Neural cell (in vitro differentiated cells): ENCODE data around the gene COG4. TPM values are rescaled to one million over a fixed set of nuclear protein-coding genes. Genes with fewer than 3 reads are reported as not detected.

Experiments
- H2AFZ ChIP-seq: fragments of 200-600, 300-800 bp; sonication (generic), shearing (Covaris generic); 2 replicates; pipeline ENCODE4 v1.6.0; 2014; ENCODE audit warnings: low read depth, mild to moderate bottlenecking, antibody characterized with exemption, low read length, moderate library complexity
- H3F3A ChIP-seq: fragments of 200-600 bp; shearing (Covaris generic); 2 replicates; pipeline ENCODE4 v1.6.1; 2016; ENCODE audit warnings: mild to moderate bottlenecking, moderate library complexity, mixed read lengths, antibody characterized with exemption, low read length; ENCODE audit not compliant: insufficient read depth, poor library complexity, severe bottlenecking
- H3K27ac ChIP-seq: fragments of 200-600, 300-800 bp; sonication (generic), shearing (Covaris generic); 2 replicates; pipeline ENCODE4 v1.5.1; 2014; ENCODE audit warnings: mild to moderate bottlenecking, low read length, moderate library complexity
- H3K27me3 ChIP-seq: fragments of 300-800, 200-600 bp; sonication (generic), shearing (Covaris generic); 2 replicates; pipeline ENCODE4 v1.6.0; 2014; ENCODE audit warnings: mild to moderate bottlenecking, low read depth, low read length, moderate library complexity; ENCODE audit not compliant: insufficient read depth
- H3K36me3 ChIP-seq: fragments of 300-800, 200-600 bp; sonication (generic), shearing (Covaris generic); 2 replicates; pipeline ENCODE4 v1.5.1; 2014; ENCODE audit warnings: mild to moderate bottlenecking, antibody characterized with exemption, low read length, moderate library complexity; ENCODE audit not compliant: insufficient read depth
- H3K4me2 ChIP-seq: fragments of 300-800, 200-600 bp; sonication (generic), shearing (Covaris generic); 2 replicates; pipeline ENCODE4 v1.6.0; 2014; ENCODE audit warnings: mild to moderate bottlenecking, low read length
- H3K4me3 ChIP-seq: fragments of 300-800, 200-600 bp; sonication (generic), shearing (Covaris generic); 2 replicates; pipeline ENCODE4 v1.5.1; 2014; ENCODE audit warnings: mild to moderate bottlenecking, low read length, moderate library complexity
- H3K79me2 ChIP-seq: fragments of 200-600 bp; shearing (Covaris generic); replicated peaks from 2 replicates; pipeline ENCODE4 v1.6.0; 2014; ENCODE audit warnings: mild to moderate bottlenecking, low read length, moderate library complexity; ENCODE audit not compliant: insufficient read depth
- H3K9ac ChIP-seq: fragments of 300-800, 200-600 bp; sonication (generic), shearing (Covaris generic); 2 replicates; pipeline ENCODE4 v1.6.1; 2016; ENCODE audit warnings: mild to moderate bottlenecking, low read length, mixed read lengths
- H3K9me2 ChIP-seq: fragments of 200-600 bp; shearing (Covaris generic); 2 replicates; pipeline ENCODE4 v1.6.1; 2016; ENCODE audit warnings: mild to moderate bottlenecking, low read length, mixed read lengths; ENCODE audit not compliant: insufficient read depth
- H3K9me3 ChIP-seq: fragments of 200-600, 300-800 bp; sonication (generic), shearing (Covaris generic); 2 replicates; pipeline ENCODE4 v1.6.1; 2016; ENCODE audit warnings: mild to moderate bottlenecking, mixed run types, low read length, moderate library complexity, mixed read lengths
- H4K20me1 ChIP-seq: fragments of 200-600 bp; shearing (Covaris generic); 2 replicates; pipeline ENCODE4 v1.6.1; 2016; ENCODE audit warnings: mild to moderate bottlenecking, mixed run types; ENCODE audit not compliant: insufficient read depth
- CTCF ChIP-seq: fragments of 450-650 bp; IDR thresholded peaks from 2 replicates; pipeline ENCODE4 v1.5.1; 2014; ENCODE audit warnings: antibody characterized with exemption, mild to moderate bottlenecking, moderate library complexity; ENCODE audit not compliant: poor library complexity, severe bottlenecking
- EP300 ChIP-seq: fragments of 450-650 bp; conservative IDR thresholded peaks from 2 replicates; pipeline ENCODE4 v1.6.1; 2014; ENCODE audit warnings: antibody characterized with exemption, mild to moderate bottlenecking, moderate library complexity; ENCODE audit not compliant: poor library complexity, severe bottlenecking
- EZH2 ChIP-seq: fragments of 200-600, 300-800 bp; shearing (Covaris generic), sonication (generic); IDR thresholded peaks from 2 replicates; pipeline ENCODE4 v1.6.1; 2014; ENCODE audit warnings: antibody characterized with exemption, low read length, borderline replicate concordance, mild to moderate bottlenecking; ENCODE audit not compliant: insufficient read depth, poor library complexity, severe bottlenecking
- MXI1 ChIP-seq: fragments of 450-650 bp; conservative IDR thresholded peaks from 2 replicates; pipeline ENCODE4 v1.6.1; 2014; ENCODE audit warnings: antibody characterized with exemption, mild to moderate bottlenecking; ENCODE audit not compliant: poor library complexity, severe bottlenecking
- POLR2AphosphoS5 ChIP-seq: IDR thresholded peaks from 2 replicates; pipeline ENCODE4 v1.6.1; 2012
- RAD21 ChIP-seq: fragments of 450-650 bp; conservative IDR thresholded peaks from 2 replicates; pipeline ENCODE4 v1.6.1; 2014; ENCODE audit warnings: antibody characterized with exemption, mild to moderate bottlenecking, moderate library complexity
- SMC3 ChIP-seq: fragments of 450-650 bp; conservative IDR thresholded peaks from 2 replicates; pipeline ENCODE4 v1.6.1; 2014; ENCODE audit warnings: antibody characterized with exemption, mild to moderate bottlenecking, moderate library complexity; ENCODE audit not compliant: poor library complexity
- TAF1 ChIP-seq: IDR thresholded peaks from 2 replicates; pipeline ENCODE4 v1.6.1; 2012; ENCODE audit warnings: low read depth
- polyA plus RNA-seq: library from polyadenylated mRNA; depleted of rRNA; stranded (reverse); fragments of >200 nt; gene quantifications from 2 replicates; pipeline ENCODE4 v1.2.3, GENCODE V29; 2014
- TF ChIP-seq, protein P1 (sequence below): IDR thresholded peaks from 2 replicates; pipeline ENCODE4 v1.6.1; 2012; ENCODE audit warnings: borderline replicate concordance

Gene COG4
- polyA plus RNA-seq, 1 donor from 2014 or later: 185 TPM

DNA sequence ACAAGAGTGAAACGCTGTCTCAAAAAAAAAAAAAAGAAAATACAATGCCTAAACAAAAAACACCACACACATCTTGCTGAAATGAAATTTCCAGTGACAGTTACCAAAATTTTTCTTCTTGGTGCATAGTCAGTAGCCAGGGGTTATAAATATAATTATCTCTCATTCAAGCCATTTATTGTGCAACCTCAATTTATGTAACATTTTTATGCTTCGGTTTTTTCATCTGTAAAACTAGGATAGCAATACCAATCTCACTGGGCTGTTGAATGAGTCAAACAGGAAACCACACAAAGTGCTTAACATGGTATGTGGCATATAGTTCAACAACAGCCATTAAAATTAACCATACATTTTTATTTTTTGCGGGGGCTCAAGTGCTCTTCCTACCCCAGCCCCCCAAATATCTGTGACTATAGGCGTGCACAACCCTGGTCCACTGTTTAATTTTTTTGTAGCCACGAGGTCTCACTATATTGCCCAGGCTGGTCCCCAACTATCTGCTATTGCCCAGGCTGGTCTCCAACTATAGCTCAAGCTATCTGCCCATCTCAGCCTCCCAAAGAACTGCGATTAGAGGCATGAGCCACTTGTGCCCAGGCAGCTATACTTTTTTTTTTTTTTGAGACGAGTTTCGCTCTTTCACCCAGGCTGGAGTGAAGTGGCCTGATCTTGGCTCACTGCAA lies 2.6 kb downstream of the COG4 start:
- no peak overlapping the region for H3K9ac ChIP-seq
- no peak overlapping the region for H3K27ac ChIP-seq
- peaks cover 30% of the 10 kb centered on the region for H3K79me2 ChIP-seq
- H3K9me2 ChIP-seq: no peaks in the 10 kb centered on the region
- no peaks in the 10 kb centered on the region for H3K27me3 ChIP-seq
- H3K9me3 ChIP-seq: no peaks in the 10 kb centered on the region
- no peak overlapping the region for H3K4me2 ChIP-seq
- no peaks in the 10 kb centered on the region for H3K36me3 ChIP-seq
- TF ChIP-seq CTCF (no peak), MXI1 (no peak), EP300 (no peak), RAD21 (no peak), SMC3 (no peak), TAF1 (no peak), EZH2 (no peak), POLR2AphosphoS5 (no peak)
- TF ChIP-seq, protein P1, sequence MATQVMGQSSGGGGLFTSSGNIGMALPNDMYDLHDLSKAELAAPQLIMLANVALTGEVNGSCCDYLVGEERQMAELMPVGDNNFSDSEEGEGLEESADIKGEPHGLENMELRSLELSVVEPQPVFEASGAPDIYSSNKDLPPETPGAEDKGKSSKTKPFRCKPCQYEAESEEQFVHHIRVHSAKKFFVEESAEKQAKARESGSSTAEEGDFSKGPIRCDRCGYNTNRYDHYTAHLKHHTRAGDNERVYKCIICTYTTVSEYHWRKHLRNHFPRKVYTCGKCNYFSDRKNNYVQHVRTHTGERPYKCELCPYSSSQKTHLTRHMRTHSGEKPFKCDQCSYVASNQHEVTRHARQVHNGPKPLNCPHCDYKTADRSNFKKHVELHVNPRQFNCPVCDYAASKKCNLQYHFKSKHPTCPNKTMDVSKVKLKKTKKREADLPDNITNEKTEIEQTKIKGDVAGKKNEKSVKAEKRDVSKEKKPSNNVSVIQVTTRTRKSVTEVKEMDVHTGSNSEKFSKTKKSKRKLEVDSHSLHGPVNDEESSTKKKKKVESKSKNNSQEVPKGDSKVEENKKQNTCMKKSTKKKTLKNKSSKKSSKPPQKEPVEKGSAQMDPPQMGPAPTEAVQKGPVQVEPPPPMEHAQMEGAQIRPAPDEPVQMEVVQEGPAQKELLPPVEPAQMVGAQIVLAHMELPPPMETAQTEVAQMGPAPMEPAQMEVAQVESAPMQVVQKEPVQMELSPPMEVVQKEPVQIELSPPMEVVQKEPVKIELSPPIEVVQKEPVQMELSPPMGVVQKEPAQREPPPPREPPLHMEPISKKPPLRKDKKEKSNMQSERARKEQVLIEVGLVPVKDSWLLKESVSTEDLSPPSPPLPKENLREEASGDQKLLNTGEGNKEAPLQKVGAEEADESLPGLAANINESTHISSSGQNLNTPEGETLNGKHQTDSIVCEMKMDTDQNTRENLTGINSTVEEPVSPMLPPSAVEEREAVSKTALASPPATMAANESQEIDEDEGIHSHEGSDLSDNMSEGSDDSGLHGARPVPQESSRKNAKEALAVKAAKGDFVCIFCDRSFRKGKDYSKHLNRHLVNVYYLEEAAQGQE: no peak
- H2AFZ ChIP-seq: no peak overlapping the region
- H4K20me1 ChIP-seq: no peaks in the 10 kb centered on the region
- H3F3A ChIP-seq: no peaks in the 10 kb centered on the region
- no peak overlapping the region for H3K4me3 ChIP-seq

DNA sequence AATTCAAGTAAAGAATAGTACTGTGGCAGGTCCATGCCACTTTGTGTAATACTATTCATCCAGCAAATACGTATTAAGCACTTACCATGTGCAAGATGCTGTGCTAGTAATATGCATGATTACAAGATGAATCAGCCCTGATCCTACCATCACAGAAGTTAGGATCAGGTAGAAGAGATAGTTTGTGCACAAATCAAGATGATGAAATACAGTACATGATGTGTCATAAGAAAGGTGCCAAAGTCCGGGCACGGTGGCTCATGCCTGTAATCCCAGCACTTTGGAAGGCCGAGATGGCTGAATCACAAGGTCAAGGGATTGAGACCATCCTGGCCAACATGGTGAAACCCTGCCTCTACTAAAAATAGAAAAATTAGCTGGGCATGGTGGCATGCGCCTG lies 10.9 kb downstream of the COG4 start:
- TF ChIP-seq EZH2: no peak
- no peak for TF ChIP-seq MXI1
- no peak for TF ChIP-seq CTCF
- no peaks in the 10 kb centered on the region for H3K9me2 ChIP-seq

More for the DNA sequence above, 10.9 kb downstream of the COG4 start:
- Histone ChIP-seq H3K79me2 (no peaks in the 10 kb centered on the region), H3K27me3 (no peaks in the 10 kb centered on the region), H3K36me3 (peaks cover 6% of the 10 kb centered on the region), H3K9me3 (no peaks in the 10 kb centered on the region), H3K4me2 (no peak overlapping the region), H3K27ac (no peak overlapping the region), H4K20me1 (no peaks in the 10 kb centered on the region), H2AFZ (no peak overlapping the region), H3K9ac (no peak overlapping the region), H3F3A (no peaks in the 10 kb centered on the region), H3K4me3 (no peak overlapping the region)
